GM12865 (cell line): ENCODE measurements around the gene TCF4.

Experiments
- DNase-seq: peaks from one replicate; pipeline ENCODE4 v3.0.0; 2010; ENCODE audit warnings: low read depth
- H3K4me3 ChIP-seq: 2 replicates; pipeline ENCODE4 v1.5.1; 2011; ENCODE audit warnings: mild to moderate bottlenecking, low read depth, low read length, control low read depth
- TF ChIP-seq, protein P1 (sequence below): IDR thresholded peaks from 2 replicates; pipeline ENCODE4 v1.5.1; 2011; ENCODE audit warnings: low read length, control low read depth, low read depth, inconsistent platforms; ENCODE audit not compliant: insufficient read depth; ENCODE audit errors: missing control alignments

TCF4 gene

DNA sequence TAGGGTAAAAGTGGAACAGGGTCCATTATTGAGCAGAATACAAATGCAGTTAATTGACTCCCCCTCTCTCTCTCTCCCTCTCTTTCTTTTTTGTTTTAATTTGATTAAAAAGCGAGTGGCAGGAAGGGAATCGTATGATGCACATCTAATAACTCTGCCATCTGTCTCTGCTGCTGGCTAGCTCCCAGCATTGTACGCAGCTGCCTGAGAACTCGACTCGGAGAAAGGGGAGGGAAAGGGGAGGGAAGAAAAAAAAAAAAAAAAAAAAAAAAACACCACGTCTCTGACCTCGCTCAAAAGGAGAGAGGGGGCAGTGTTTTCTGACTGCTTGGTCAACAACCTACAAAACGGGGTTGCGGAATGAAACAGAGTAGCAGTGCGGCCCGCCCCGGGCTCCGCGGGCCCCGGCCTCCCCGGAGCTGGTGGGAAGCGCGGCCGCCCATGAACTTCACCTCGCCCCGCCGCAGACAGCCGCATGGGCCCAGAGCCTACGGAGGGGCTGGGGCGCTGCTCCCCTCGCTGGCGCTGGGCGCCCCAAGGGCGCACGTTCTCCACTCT is 265.7 kb downstream of the TCF4 start:
- DNase-seq: peak; percentile 93
- peak overlapping the region; percentile 85 for H3K4me3 ChIP-seq
- TF ChIP-seq, protein P1, sequence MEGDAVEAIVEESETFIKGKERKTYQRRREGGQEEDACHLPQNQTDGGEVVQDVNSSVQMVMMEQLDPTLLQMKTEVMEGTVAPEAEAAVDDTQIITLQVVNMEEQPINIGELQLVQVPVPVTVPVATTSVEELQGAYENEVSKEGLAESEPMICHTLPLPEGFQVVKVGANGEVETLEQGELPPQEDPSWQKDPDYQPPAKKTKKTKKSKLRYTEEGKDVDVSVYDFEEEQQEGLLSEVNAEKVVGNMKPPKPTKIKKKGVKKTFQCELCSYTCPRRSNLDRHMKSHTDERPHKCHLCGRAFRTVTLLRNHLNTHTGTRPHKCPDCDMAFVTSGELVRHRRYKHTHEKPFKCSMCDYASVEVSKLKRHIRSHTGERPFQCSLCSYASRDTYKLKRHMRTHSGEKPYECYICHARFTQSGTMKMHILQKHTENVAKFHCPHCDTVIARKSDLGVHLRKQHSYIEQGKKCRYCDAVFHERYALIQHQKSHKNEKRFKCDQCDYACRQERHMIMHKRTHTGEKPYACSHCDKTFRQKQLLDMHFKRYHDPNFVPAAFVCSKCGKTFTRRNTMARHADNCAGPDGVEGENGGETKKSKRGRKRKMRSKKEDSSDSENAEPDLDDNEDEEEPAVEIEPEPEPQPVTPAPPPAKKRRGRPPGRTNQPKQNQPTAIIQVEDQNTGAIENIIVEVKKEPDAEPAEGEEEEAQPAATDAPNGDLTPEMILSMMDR: no peak

- TF ChIP-seq, protein P1: no peak
- H3K4me3 ChIP-seq: peak overlapping the region; percentile 85
- DNase-seq: peak; percentile 96
These were observed 266.5 kb downstream of the TCF4 start for GRCh38 chr18:55321265-55322177.

- peak; percentile 64 for DNase-seq
- TF ChIP-seq, protein P1: no peak
- H3K4me3 ChIP-seq: peak overlapping the region; percentile 85
These were observed 267.3 kb downstream of the TCF4 start for GRCh38 chr18:55320424-55321264.

DNA sequence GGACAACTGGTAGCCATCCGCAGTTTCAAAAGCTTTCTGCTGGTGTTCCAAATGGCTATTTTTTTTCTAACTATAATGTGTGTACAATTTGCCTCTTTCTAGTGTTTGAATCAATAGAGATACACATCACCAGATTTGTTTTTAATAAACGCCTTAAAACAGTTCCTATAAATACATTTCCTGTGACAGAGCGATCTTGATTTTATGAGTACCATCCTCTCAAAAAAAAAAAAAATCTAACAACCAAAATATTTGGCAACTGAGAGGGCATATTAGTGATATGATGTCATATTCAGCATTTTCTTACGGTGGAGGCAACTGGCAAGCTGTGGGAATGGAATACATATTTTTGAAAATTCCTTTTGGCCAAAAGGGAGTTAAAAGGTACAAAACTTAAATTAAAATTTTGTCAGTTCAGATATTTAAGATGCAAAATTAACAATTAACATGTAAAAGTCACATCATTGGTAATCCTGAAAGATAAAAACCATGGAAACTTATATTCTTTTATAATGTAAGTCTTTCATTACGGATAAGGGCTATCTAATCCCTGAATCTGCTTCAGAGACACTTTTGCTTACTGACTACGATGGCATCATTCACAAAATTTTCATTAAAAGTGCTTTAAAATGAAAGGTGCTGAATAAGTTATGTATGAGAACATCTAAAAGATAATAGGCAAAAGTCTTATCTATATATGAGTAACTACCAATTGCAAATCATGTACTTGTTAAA is 268.4 kb downstream of the TCF4 start:
- TF ChIP-seq, protein P1: no peak
- no peak for DNase-seq
- peak overlapping the region; percentile 85 for H3K4me3 ChIP-seq

DNA sequence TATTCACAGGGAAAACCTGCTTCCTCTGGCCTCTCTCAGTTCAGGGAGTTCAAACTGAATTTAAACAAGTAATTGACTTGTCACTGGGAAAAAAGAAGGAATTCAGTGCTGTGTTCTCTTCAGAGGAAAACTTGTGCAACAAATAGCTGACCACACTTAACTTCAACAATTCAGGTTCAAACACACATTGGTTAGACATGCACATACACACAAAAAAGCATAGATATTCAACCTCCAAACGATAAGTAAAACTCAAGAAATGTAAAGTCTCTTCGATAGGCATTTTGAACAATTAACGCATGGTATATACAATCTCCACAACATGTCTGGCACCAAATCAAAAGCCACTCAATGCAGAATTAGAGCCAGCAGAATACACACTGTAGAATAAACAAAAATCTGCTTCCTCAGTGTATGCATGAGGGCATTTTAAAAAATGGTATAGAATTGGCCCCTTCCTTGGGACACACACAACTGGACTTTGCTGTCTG is 269.0 kb downstream of the TCF4 start:
- TF ChIP-seq, protein P1: no peak
- H3K4me3 ChIP-seq: peak overlapping the region; percentile 85
- DNase-seq: no peak

DNA sequence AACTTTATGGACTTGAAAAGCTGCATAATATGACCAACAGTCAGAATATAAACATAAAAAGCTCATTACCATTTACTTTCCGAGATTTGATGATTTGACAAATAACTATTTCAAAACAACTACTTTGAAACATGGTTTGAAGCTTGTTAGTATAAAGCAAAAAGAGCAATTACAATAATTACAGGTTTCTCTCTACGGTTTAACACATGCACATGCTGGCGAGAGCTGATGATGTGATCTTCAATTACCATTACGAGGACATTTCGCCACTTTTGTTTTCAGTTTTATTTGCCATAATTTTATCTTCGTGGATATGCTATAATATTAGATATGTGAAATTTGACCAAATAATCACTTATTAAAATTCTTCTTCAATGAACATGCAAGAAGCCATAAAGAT is 270.1 kb downstream of the TCF4 start:
- H3K4me3 ChIP-seq: peak overlapping the region; percentile 85
- TF ChIP-seq, protein P1: no peak
- DNase-seq: peak; percentile 46
